PC-9 (cell line): Measurements from ENCODE around the gene UNC119. TPM values are rescaled to one million over a fixed set of nuclear protein-coding genes. Genes with fewer than 3 reads are reported as not detected.

Experiments used
- BruUV-seq: library from RNA; stranded (reverse); fragments of 400-500 nt; replicated peaks from 2 replicates; lab custom pipeline; 2021; lab: Mats Ljungman, UMichigan
- CTCF ChIA-PET: fragments of 300-600 bp; sonication (Branson Sonifier 250); formaldehyde crosslinking; loops from one replicate; lab custom pipeline; 2022; ENCODE audit warnings: antibody characterized with exemption; lab: Charles Lee
- POLR2A ChIA-PET: fragments of 300-600 bp; sonication (Branson Sonifier 250); formaldehyde crosslinking; loops from one replicate; lab custom pipeline; 2022; ENCODE audit warnings: antibody characterized with exemption; ENCODE audit not compliant: unreplicated experiment; lab: Charles Lee
- DNase-seq, 2 experiments: peaks; one replicate each; pipeline versions ENCODE4 v3.0.0 to v3.0.0-alpha.2; 2015 to 2022; ENCODE audit warnings: mixed read lengths in 1 of 2
- H2AFZ ChIP-seq: fragments of 200-600 bp; sonication (generic); 2 replicates; pipeline ENCODE4 v1.8.1; 2017; ENCODE audit warnings: antibody characterized with exemption
- H3F3A ChIP-seq: fragments of 200-600 bp; sonication (generic); 2 replicates; pipeline ENCODE4 v1.8.1; 2017; ENCODE audit warnings: antibody characterized with exemption, mild to moderate bottlenecking, low read depth; ENCODE audit not compliant: insufficient read depth
- H3K27ac ChIP-seq: fragments of 200-600 bp; sonication (generic); 2 replicates; pipeline ENCODE4 v1.6.1; 2016; ENCODE audit warnings: mixed run types
- H3K27me3 ChIP-seq: fragments of 200-600 bp; sonication (generic); 2 replicates; pipeline ENCODE4 v1.6.1; 2016; ENCODE audit warnings: low read depth, mixed run types; ENCODE audit not compliant: insufficient read depth
- H3K36me3 ChIP-seq: fragments of 200-600 bp; sonication (generic); 2 replicates; pipeline ENCODE4 v1.6.1; 2016; ENCODE audit warnings: low read depth, mixed run types
- H3K4me1 ChIP-seq: fragments of 200-600 bp; sonication (generic); replicated peaks from 2 replicates; pipeline ENCODE4 v1.6.1; 2016; ENCODE audit warnings: mixed run types; ENCODE audit not compliant: insufficient read depth
- H3K4me2 ChIP-seq: fragments of 200-600 bp; sonication (generic); 2 replicates; pipeline ENCODE4 v1.6.1; 2017; ENCODE audit warnings: mixed run types
- H3K4me3 ChIP-seq: fragments of 200-600 bp; sonication (generic); 2 replicates; pipeline ENCODE4 v1.6.1; 2016; ENCODE audit warnings: mixed run types
- H3K79me2 ChIP-seq: fragments of 200-600 bp; sonication (generic); 2 replicates; pipeline ENCODE4 v1.6.1; 2017; ENCODE audit warnings: low read depth, mixed run types
- H3K9me2 ChIP-seq: fragments of 200-600 bp; sonication (generic); 2 replicates; pipeline ENCODE4 v1.8.1; 2017; ENCODE audit warnings: mild to moderate bottlenecking; ENCODE audit not compliant: insufficient read depth
- H3K9me3 ChIP-seq: fragments of 200-600 bp; sonication (generic); 2 replicates; pipeline ENCODE4 v1.8.1; 2016; ENCODE audit warnings: low read depth; ENCODE audit not compliant: insufficient read depth
- H4K20me1 ChIP-seq: fragments of 200-600 bp; sonication (generic); 2 replicates; pipeline ENCODE4 v1.8.1; 2017; ENCODE audit not compliant: insufficient read depth
- CTCF ChIP-seq: fragments of 200-600 bp; sonication (generic); conservative IDR thresholded peaks from 2 replicates; pipeline ENCODE4 v1.6.1; 2017; ENCODE audit warnings: mixed run types, antibody characterized with exemption, mild to moderate bottlenecking, moderate library complexity
- EZH2 ChIP-seq: fragments of 200-600 bp; sonication (generic); IDR thresholded peaks from 2 replicates; pipeline ENCODE4 v1.8.0; 2017; ENCODE audit warnings: antibody characterized with exemption, low read depth
- intact Hi-C: fragments of 100-400 bp; cut with micrococcal nuclease; formaldehyde crosslinking; loops from one replicate; pipeline ENCODE4 v1.10.0; 2022; ENCODE audit not compliant: unreplicated experiment
- total RNA-seq: library from RNA; stranded (reverse); gene quantifications from 2 replicates; pipeline ENCODE4 v1.2.3, GENCODE V29; 2021

UNC119 gene
- total RNA-seq, 1 experiment from 2014 or later, result 48.8 TPM

- no peak overlapping the region for H2AFZ ChIP-seq
- H3K36me3 ChIP-seq, result no peaks in the 10 kb centered on the region
- ChIA-PET POLR2A (no interaction called here), CTCF (no interaction called here)
- no peak overlapping the region for H3K4me2 ChIP-seq
- no peak overlapping the region for H3K27ac ChIP-seq
- intact Hi-C loops, result no loop called here
- no peaks in the 10 kb centered on the region for H3K79me2 ChIP-seq
- H3K9me2 ChIP-seq, result no peaks in the 10 kb centered on the region
- no peaks in the 10 kb centered on the region for H3K9me3 ChIP-seq
- peaks cover 18% of the 10 kb centered on the region for H3K4me1 ChIP-seq
- BruUV-seq, result no TSS peak
- H3F3A ChIP-seq, result peaks cover 2% of the 10 kb centered on the region; the same call in 1 of the 2 replicates
- no peak for TF ChIP-seq EZH2
- TF ChIP-seq CTCF, result no peak
- H3K4me3 ChIP-seq, result no peak overlapping the region
- H3K27me3 ChIP-seq, result peaks cover 7% of the 10 kb centered on the region; the same call in 1 of the 2 replicates
- no peak for DNase-seq
- H4K20me1 ChIP-seq, result no peaks in the 10 kb centered on the region
Observed at GRCh38 chr17:28532050-28532960, 20.1 kb downstream of the UNC119 start.

GRCh38 chr17:28530926-28531325, 21.5 kb downstream of the UNC119 start:
- no peaks in the 10 kb centered on the region for H3K36me3 ChIP-seq
- peaks cover 4% of the 10 kb centered on the region; the same call in 1 of the 2 replicates for H3K27me3 ChIP-seq
- H3F3A ChIP-seq, result peaks cover 5% of the 10 kb centered on the region; the same call in 1 of the 2 replicates
- H3K79me2 ChIP-seq, result no peaks in the 10 kb centered on the region
- POLR2A ChIA-PET, result no interaction called here
- peaks cover 24% of the 10 kb centered on the region for H3K4me1 ChIP-seq
- no peak overlapping the region for H2AFZ ChIP-seq
- no peaks in the 10 kb centered on the region for H4K20me1 ChIP-seq
- no peak overlapping the region for H3K27ac ChIP-seq
- no TSS peak for BruUV-seq
- intact Hi-C loops, result no loop called here
- DNase-seq, result no peak
- CTCF ChIA-PET, result no interaction called here
- no peak for TF ChIP-seq CTCF
- TF ChIP-seq EZH2, result no peak
- H3K9me3 ChIP-seq, result no peaks in the 10 kb centered on the region
- no peak overlapping the region for H3K4me2 ChIP-seq
- no peaks in the 10 kb centered on the region for H3K9me2 ChIP-seq
- no peak overlapping the region for H3K4me3 ChIP-seq

- peaks cover 4% of the 10 kb centered on the region; the same call in 1 of the 2 replicates for H3K27me3 ChIP-seq
- CTCF ChIA-PET, result no interaction called here
- POLR2A ChIA-PET, result no interaction called here
- no peak overlapping the region for H2AFZ ChIP-seq
- peaks cover 5% of the 10 kb centered on the region; the same call in 1 of the 2 replicates for H3F3A ChIP-seq
- H3K4me1 ChIP-seq, result peaks cover 31% of the 10 kb centered on the region
- intact Hi-C loops, result no loop called here
- H3K9me2 ChIP-seq, result no peaks in the 10 kb centered on the region
- DNase-seq, result no peak
- H3K4me2 ChIP-seq, result no peak overlapping the region
- H4K20me1 ChIP-seq, result no peaks in the 10 kb centered on the region
- H3K9me3 ChIP-seq, result no peaks in the 10 kb centered on the region
- no peaks in the 10 kb centered on the region for H3K36me3 ChIP-seq
- no peak for TF ChIP-seq EZH2
- TF ChIP-seq CTCF, result no peak
- H3K27ac ChIP-seq, result no peak overlapping the region
- no peaks in the 10 kb centered on the region for H3K79me2 ChIP-seq
- no TSS peak for BruUV-seq
- no peak overlapping the region for H3K4me3 ChIP-seq
Observed at GRCh38 chr17:28530250-28530649, 22.2 kb downstream of the UNC119 start.
